Activated CD8-positive, alpha-beta memory T cell treated with anti-CD3 and anti-CD28 coated beads for 4 hours (primary cell): Measurements from ENCODE around the gene SLC38A10.

Source experiments
- DNase-seq, 2 donors: peaks; one replicate each; pipeline ENCODE4 v3.0.0-alpha.2; 2020; ENCODE audit warnings: low read depth in 2 of 2

SLC38A10 gene

GRCh38 chr17:81254955-81255717 is 40.0 kb downstream of the SLC38A10 start:
- DNase-seq, result no peak

GRCh38 chr17:81253358-81254131 is 41.6 kb downstream of the SLC38A10 start:
- DNase-seq, result peak; percentile 34 to 36

GRCh38 chr17:81252987-81253329 is 42.1 kb downstream of the SLC38A10 start:
- no peak for DNase-seq

GRCh38 chr17:81252326-81252986 is 42.7 kb downstream of the SLC38A10 start:
- DNase-seq, result no peak

- no peak for DNase-seq
Measured at GRCh38 chr17:81251709-81252301, 43.3 kb downstream of the SLC38A10 start.

GRCh38 chr17:81251094-81251708 is 43.9 kb downstream of the SLC38A10 start:
- DNase-seq, result no peak

- no peak for DNase-seq
Measured at GRCh38 chr17:81250286-81251093, 44.6 kb downstream of the SLC38A10 start.

- DNase-seq, result no peak
Measured at GRCh38 chr17:81249223-81250040, 45.7 kb downstream of the SLC38A10 start.

GRCh38 chr17:81248649-81249048 is 46.5 kb downstream of the SLC38A10 start:
- no peak for DNase-seq

- no peak for DNase-seq
Measured at GRCh38 chr17:81247339-81247990, 47.6 kb downstream of the SLC38A10 start.

GRCh38 chr17:81246679-81247338 is 48.3 kb downstream of the SLC38A10 start:
- no peak for DNase-seq

GRCh38 chr17:81246343-81246670 is 48.8 kb downstream of the SLC38A10 start:
- DNase-seq, result no peak

- no peak for DNase-seq
Measured at GRCh38 chr17:81245665-81246342, 49.3 kb downstream of the SLC38A10 start.

GRCh38 chr17:81245024-81245664 is 50.0 kb downstream of the SLC38A10 start:
- no peak for DNase-seq

GRCh38 chr17:81244358-81245023 is 50.6 kb downstream of the SLC38A10 start:
- DNase-seq, result no peak

GRCh38 chr17:81243333-81243664 is 51.8 kb downstream of the SLC38A10 start:
- no peak for DNase-seq

GRCh38 chr17:81242421-81243332 is 52.4 kb downstream of the SLC38A10 start:
- no peak for DNase-seq
